GM21619 (cell line): ENCODE measurements around the gene SLC35G4.
A peak's percentile ranks its signal among the peaks of the same experiment; 100 is the strongest.
"Not testable (repeated sequence)": the region's sequence is repeated elsewhere in the genome, so short reads cannot be mapped to it uniquely, and the experiment has no call there.

ENCODE experiments used
- ATAC-seq: cut with Tn5 transposase; IDR thresholded peaks from one replicate; pipeline ENCODE4 v1.9.1; 2021; ENCODE audit not compliant: unreplicated experiment

The SLC35G4 gene

DNA sequence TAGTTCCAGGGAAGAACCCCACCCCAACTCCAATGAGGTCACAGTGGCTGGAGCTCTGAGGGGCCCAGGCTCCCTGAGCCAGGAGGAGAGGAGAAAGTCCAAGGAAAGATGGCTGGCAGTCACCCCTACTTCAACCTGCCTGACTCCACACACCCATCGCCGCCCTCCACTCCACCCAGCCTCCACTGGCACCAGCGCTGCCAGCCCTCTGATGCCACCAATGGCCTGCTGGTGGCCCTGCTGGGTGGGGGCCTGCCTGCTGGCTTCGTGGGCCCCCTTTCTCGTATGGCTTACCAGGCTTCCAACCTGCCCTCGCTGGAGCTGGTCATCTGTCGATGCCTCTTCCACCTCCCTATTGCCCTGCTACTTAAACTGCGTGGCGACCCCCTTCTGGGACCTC, at the start of gene SLC35G4:
SLC35G4 (plus strand) TSS at position 109 of the 400 bp plus-strand sequence; CDS start at position 109, 0 bp downstream.
- ATAC-seq = not testable (repeated sequence)

GRCh38 chr18:11561293-11561692, 48.1 kb upstream of the SLC35G4 start:
- ATAC-seq = no peak

DNA sequence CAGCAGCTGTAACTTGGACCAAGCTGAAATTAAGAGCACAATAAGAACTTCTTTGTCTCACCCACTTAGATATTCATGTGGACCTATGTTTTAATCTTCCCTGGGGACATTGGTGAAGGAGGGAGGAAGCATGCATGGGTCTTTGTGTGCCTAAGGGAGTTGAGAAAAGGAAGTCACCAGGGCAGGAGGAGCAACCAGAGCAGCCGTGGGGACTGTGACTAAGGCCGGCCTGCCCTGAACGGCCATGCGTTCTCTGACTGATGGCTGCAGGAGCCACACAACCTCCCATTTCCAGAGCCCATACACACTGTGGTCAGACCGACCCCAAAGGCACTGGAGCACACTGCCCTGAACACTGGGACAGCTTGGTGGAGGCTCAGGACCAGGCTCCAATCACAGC, 43.7 kb upstream of the SLC35G4 start:
- ATAC-seq = no peak

GRCh38 chr18:11566236-11566965, 43.0 kb upstream of the SLC35G4 start:
- ATAC-seq = no peak

DNA sequence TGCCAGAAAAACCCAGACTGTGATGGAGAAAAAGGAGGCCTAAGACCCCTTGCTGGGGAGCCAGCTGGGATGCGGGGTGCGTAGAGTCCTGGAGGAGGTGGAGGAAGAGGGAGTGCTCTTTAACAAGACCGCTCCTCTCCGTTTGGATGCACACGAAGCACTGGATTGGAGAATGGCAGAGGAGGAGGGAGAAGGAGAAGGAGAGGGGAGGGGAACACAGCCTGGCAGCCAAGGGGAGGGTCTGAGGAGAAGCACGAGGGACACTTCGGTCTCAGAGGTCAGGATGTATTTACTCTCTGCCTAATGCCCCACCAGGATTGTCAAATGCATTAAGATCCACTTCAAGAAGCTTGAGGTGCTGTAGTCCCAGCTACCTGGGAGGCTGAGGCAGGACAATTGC, 42.0 kb upstream of the SLC35G4 start:
- ATAC-seq = no peak

GRCh38 chr18:11570073-11570588, 39.3 kb upstream of the SLC35G4 start:
- no peak for ATAC-seq

- ATAC-seq = no peak
These were observed 38.5 kb upstream of the SLC35G4 start for GRCh38 chr18:11570769-11571412.

DNA sequence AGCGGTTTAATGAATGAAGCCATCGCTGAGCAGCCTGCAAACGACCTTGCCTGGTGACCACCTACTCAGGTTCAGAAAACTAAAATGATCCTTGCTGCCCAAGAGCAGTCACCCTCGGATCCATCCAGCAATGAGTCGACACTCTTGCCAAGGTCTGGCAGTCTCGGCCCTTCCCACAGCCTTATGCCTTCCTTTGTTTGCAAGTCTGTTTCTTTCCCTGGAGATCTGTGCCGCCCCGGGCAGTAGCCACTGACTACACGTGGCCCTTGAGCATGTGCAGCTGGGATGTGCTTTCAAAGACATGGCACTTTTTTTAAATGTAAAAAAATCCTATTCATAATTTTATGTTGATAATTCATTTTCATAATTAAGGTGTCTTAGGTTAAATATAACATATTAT, 37.2 kb upstream of the SLC35G4 start:
- no peak for ATAC-seq

GRCh38 chr18:11574545-11574944, 34.9 kb upstream of the SLC35G4 start:
- ATAC-seq = no peak

DNA sequence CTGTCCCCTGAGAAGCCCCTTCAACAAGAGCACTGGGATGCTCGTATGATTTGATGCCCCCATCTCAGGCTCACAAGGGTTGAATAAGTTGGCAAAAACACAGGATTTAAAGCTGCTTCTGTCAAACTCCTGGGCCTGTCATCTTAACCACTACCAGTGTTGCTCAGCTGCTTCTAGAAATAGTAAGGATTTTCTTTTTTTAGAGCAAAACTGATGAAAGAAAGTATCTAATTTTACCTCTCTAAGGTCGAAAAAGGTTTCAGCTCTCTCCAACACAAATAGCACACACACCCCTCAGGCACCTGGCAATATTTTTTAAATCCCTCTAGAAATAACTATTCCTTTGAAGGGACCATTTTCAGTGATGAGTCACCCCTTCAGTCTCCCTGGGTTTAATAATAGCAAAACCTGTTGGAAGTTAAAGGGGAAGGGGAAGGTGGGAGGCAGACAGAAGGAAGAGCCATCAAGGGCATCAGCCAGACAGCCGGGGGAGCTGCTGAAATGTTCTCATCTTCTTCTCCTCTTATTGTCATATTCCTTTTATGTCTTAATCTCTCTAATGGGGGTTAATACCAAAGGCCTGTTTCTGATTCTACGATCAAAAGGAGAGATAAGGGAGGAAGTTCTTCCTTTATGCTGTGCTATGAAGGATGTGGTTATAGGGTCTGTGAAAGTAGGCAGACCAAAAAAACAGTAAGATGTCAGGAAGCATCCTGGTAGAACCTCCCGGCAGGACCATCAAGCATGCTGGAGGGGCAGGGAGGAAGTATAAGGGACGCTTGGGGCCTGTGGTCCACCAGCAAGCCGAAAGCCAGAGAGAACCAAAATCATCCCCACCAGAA, 31.9 kb upstream of the SLC35G4 start:
- no peak for ATAC-seq

- ATAC-seq = no peak
These were observed 30.6 kb upstream of the SLC35G4 start for GRCh38 chr18:11578799-11579198.

GRCh38 chr18:11579916-11580315, 29.5 kb upstream of the SLC35G4 start:
- ATAC-seq = no peak

GRCh38 chr18:11581286-11581685, 28.1 kb upstream of the SLC35G4 start:
- ATAC-seq = peak; percentile 57

- ATAC-seq = no peak
These were observed 23.8 kb upstream of the SLC35G4 start for GRCh38 chr18:11585596-11585995.

DNA sequence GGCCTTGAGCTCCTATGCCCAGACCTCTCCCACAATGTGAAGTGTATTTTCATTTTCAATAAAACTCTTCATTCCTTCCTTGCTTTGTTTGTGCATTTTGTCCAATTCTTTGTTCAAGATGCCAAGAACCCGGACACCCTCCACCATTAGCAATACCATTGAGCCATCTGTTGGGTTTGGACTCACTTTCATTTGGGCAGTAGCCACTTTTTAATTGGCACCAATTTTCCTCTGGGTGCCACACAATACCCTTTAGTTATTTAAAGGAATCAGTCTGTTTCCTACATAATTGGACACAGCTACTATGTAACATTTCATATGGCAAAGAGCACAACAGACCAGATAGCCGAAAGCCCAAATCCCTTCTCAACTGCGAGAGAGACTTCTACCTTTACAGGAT, 22.5 kb upstream of the SLC35G4 start:
- ATAC-seq = no peak

- ATAC-seq = no peak
These were observed 22.0 kb upstream of the SLC35G4 start for GRCh38 chr18:11587432-11587831.

DNA sequence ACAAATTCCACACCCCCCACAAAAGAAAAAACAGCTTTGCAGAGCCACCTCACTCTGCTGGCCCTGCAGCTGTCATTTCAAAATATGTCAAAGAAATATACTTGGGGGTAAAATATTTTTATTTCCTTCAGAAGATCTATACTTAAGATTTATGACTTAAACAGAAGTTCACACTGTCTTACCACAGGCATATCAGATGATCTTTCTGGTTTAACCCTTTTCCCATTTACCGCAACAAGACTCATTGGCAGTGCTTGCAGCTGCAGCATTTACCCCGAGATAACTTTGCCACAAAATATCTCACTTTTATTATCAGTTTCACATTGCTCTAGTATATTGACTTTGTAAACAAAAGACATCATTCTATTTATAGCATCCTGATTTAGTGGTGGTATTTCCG, 21.6 kb upstream of the SLC35G4 start:
- ATAC-seq = no peak

DNA sequence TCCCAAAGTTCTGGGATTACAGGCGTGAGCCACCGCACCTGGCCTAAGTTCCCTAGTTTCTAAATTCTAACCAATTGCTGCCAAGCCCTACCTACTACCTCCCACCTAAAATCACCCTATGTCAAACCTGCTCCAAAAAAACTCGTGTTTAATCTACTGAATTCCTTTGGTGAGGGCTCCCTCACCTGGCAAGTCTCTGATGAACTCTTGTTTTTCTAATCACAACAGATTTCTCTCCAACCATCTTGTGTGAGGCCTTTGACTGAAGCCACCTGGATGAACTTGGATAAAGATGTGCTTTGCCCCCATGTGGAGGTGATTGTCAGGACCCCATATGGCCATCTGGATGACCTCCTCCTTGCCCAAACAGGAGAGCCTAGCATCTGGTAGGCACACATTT, 17.4 kb upstream of the SLC35G4 start:
- no peak for ATAC-seq

GRCh38 chr18:11600321-11600720, 9.1 kb upstream of the SLC35G4 start:
- no peak for ATAC-seq

DNA sequence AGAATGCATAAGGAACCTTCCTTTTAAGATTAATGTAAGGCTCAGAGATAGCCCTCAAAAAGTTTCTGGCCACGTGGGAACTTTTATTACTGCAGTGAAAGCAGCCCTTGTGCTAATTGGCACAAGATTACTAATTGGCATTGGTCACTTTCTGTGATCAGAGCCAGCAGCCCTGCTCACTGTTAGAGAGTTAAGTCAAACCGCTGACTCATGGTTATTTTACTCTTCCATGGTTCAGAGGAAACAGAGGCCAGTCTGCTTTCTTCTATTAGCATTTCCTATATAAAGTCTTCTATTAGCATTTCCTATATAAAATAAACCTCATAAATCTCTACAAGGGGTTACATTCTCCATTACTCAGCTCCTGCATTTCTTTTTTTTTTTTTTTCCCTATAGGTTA, 1.5 kb upstream of the SLC35G4 start:
- ATAC-seq = no peak

- not testable (repeated sequence) for ATAC-seq
These were observed 778 bp upstream of the SLC35G4 start for GRCh38 chr18:11608618-11609017.

GRCh38 chr18:11613073-11613472, 3.7 kb downstream of the SLC35G4 start:
- ATAC-seq = not testable (repeated sequence)
